ENCODE data around the gene AKR1C2.
A peak's percentile ranks its signal among the peaks of the same experiment; 100 is the strongest.
"Not testable (repeated sequence)": the region's sequence is repeated elsewhere in the genome, so short reads cannot be mapped to it uniquely, and the experiment has no call there.

The AKR1C2 gene

DNA sequence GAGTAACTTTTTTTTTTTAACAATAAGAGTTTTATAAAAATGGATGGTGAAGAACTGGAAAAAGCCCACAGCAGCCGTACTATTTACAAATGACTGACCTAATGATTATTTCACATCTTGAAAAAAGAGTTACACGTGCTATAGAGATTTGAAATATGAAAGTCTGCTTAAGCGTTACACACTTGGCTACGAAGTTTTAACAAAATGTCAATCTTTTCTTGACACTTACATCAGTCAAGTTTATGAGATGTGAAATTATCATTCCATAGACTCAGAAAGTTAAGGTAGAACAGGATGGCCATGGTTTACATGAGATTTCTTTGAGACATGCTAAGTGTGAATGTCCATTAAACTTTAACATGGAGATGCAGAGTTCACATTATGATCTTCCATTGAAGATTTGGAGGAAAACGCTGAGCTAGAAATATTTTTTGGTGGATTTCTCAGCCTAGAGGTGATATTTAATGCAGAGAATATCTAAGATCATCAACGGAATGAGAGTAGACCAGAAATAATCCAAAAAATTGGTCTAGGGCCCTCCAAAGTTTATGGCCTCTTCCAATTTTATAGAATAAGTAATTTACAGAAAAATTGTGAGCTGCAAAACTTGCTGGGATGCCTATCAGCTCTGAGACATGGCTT, 15.5 kb downstream of the AKR1C2 start:
- not testable (repeated sequence) for DNase-seq

GRCh38 chr10:4984971-4985594, 18.6 kb downstream of the AKR1C2 start:
- DNase-seq: no peak

DNA sequence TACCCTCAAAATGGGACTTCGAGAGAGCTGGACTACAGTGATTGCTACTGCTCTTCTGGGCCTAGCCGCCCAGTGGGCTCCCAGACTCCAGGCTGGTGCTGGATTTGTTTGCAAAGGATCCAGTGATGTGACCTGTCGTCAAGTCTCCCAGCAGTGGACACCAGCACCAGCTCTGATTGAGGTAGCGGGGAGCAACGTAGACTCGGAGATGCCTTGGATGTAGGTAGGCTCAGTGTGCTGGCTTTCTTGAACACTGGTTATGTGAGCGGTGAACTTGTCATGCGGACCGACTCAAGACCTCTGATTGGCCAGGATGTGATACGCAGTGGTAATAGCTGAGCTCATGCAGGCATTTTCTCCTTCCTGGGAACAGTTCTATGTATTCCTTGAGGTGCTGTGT, 19.4 kb downstream of the AKR1C2 start:
- DNase-seq: no peak

DNA sequence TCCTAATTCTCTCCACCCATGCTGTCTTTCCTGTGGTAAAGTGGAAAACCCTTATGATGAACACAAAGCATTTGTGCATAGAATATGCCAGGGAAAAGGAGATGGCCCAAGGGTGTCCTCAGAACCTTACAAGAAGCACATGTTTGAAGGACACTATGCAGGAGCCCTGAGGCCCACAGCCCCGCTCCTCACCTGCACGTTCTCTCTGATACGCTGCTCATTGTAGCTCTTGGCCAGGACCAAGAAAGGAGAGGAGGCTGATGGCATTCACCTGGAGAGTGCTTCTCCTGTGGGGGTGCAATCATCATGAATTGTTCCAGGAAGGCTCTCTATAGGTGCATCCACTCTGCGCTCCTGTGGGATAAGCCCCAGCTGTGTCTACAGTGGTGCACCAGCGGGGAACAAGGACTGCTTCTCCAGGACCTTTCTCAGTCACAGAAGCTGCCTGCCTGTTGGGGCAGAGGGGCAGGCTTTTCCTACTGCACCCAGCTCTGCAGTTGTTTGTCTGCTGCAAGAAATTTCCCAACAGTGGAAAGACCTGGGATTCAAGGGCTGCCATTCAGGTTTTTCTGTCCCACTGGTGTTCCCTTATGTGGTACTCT, 19.9 kb downstream of the AKR1C2 start:
- no peak for DNase-seq

DNA sequence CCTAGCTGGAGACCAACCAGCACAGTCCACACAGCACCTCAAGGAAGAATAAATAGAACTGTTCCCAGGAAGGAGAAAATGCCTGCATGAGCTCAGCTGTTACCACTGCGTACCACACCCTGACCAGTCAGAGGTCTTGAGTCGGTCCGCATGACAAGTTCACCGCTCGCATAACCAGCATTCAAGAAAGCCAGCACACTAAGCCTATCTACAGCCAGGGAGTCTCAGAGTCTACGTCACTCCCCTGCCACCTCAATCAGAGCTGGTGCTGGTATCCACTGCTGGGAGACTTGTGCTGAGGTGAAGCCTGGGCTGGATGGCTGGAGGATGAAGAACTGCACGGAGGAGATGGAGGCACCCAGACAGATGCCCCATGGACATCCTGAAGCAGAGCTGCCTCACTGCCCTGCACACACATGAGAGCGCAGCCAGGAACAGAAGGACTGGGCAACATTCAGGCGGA, 20.9 kb downstream of the AKR1C2 start:
- DNase-seq: no peak

DNA sequence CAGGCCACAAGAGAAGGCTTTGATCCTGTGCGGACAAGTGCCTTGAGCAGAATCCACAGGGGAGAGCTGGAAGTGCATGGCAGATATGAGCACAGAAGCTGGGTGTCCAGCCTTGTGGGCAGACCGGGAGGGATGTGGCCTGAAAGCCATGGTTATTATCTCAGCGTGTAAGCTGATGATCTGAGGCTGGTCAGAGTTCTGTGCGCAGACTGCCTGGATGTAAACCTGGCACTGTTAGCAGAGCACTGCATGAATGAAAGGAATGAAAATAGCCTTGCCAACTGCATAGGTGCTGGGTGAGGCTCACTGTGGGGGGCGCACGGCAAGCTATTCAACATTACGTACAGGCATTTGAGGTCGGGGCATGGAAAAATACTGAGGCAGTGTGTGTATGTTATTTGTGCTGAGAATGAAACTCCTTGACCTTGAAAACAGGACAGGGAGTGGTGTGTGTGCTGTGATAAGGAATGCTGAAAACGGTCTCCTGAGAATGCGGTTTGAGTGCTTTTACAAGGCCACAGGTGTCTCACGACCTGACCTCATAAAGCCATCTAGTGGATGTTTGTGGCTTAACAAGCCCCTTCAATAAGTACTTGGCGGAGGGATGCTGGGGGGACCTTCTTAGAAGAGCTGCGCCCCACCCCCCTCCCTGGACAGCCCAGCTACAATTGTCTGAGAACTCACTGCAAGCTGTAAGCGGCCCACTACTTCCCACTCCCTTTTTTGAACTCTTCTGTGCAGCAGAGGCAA, 21.8 kb downstream of the AKR1C2 start:
- DNase-seq: peak; percentile 28

GRCh38 chr10:4980793-4981192, 22.9 kb downstream of the AKR1C2 start:
- no peak for DNase-seq

- DNase-seq: no peak
Observed at GRCh38 chr10:4978870-4979269, 24.8 kb downstream of the AKR1C2 start.

DNA sequence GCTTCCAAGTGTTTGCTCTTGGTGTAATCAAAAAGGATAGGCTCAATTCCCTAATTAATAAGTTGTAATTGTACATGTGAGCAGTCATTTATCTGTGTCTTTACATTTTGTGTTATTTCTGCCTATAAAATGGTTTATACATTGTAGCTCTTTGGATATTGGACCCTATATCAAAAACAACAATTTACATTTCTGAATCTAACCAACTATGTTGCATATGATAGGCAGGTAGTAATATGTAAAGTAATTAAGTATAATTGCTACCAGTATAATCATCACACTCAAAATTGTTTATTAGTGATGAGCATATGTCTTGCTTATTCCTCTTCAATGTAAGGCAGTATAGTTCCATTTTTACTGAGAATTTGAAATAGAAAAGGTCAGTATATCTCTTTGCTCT, 26.6 kb downstream of the AKR1C2 start:
- no peak for DNase-seq

DNA sequence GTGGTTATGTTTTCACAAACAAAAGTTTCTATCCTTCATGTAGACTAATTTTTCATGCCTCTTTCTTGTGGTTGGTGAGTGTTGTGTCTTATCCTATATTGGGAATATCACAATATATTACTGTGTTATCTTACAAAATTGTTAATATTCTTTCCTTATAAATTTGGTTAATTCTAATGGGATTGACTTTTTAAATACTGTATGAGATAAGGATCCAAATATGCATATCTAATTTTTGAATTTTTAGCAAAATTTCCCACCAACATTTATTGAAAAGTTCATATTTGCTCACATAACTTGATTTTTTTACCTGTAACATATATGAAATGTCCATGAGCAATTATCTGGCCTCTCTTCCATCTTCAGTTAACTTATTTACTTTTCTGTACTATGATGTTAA, 29.3 kb downstream of the AKR1C2 start:
- DNase-seq: not testable (repeated sequence)

- not testable (repeated sequence) for DNase-seq
Observed at GRCh38 chr10:4973294-4973693, 30.4 kb downstream of the AKR1C2 start.

DNA sequence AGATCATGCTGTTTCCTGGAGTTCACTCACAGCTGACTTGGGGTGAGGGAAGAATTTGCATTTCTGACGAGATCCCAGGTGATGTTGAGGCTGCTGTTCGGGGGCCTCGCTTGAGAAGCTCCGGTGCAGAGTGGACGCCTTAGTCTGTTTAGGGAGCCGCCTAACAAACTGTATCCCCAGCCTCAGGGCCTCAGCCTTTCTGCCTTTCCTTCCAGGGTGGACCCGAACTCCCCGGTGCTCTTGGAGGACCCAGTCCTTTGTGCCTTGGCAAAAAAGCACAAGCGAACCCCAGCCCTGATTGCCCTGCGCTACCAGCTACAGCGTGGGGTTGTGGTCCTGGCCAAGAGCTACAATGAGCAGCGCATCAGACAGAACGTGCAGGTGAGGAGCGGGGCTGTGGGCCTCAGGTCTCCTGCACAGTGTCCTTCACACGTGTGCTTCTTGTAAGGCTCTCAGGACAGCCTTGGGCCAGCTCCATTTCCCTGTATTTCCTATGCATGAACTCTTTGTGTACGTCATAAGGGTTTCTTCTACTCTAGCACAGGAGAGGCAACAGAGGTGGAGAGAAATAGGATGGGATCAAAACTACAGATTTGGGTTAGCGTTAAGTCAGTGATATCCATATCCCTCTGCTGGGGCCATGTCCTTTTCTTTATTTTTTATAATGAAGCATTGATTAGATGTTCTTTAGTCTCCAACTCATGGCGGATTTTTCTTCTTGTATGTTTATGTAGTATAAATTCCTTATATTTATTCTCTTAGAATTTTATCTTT, 31.1 kb downstream of the AKR1C2 start:
- DNase-seq: not testable (repeated sequence)

DNA sequence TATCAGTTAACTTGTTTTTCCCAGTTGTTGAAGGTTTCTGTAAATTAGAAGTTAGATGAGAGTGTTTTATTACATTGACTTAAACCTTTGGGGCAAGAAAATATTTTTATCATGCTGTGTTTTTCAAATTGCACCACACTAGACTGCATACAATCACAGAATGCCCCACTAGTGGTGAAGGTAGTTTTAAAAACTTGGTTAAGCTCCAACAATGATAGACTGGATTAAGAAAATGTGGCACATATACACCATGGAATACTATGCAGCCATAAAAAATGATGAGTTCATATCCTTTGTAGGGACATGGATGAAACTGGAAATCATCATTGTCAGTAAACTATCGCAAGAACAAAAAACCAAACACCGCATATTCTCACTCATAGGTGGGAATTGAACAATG, 33.3 kb downstream of the AKR1C2 start:
- DNase-seq: not testable (repeated sequence)

DNA sequence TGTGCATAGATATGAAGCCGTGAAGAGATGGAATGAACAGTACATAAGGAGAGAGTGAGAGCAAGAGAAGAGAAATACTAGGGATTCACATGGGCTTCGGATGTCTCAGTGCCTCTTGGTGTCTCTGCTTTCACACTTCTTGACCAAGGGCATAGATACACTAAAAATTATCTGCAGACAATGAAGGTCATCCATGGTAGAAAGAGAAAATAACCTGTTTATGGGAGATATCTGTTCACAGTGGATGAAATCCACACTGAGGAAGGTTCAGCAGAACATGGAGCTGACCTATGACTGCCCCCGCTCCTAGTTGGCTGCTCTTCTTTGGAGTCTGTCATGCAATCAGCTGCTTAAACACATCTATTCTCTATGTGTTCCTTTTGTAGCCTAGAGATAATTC, 34.4 kb downstream of the AKR1C2 start:
- not testable (repeated sequence) for DNase-seq

GRCh38 chr10:4967189-4967588, 36.5 kb downstream of the AKR1C2 start:
- not testable (repeated sequence) for DNase-seq

- not testable (repeated sequence) for DNase-seq
Observed at GRCh38 chr10:4965763-4966162, 37.9 kb downstream of the AKR1C2 start.

- not testable (repeated sequence) for DNase-seq
Observed at GRCh38 chr10:4963815-4964154, 39.9 kb downstream of the AKR1C2 start.

- not testable (repeated sequence) for DNase-seq
Observed at GRCh38 chr10:4962876-4963814, 40.5 kb downstream of the AKR1C2 start, which contains the start of gene AKR1C1. TSS of gene AKR1C1 (plus strand) at chr10:4963415. CDS start at chr10:4963445, 30 bp downstream.

- not testable (repeated sequence) for DNase-seq
Observed at GRCh38 chr10:4962308-4962707, 41.3 kb downstream of the AKR1C2 start.

DNA sequence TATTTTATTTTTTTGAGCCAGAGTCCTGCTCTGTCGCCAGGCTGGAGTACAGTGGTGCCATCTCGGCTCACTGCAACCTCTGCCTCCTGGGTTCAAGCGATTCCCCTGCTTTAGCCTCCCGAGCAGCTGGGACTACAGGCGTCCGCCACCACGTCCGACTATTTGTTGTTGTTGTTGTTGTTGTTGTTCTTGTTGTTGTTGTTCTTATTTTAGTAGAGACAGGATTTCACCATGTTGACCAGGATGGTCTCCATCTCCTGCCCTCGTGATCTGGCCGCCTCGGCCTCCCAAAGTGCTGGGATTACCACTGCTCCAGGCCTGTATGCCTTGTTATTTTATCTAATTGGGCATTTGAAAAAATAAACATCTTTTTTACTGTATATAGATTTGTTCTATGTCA, 42.1 kb downstream of the AKR1C2 start:
- DNase-seq: not testable (repeated sequence)
